ENCODE measurements around the gene SLIT1.

Gene SLIT1

DNA sequence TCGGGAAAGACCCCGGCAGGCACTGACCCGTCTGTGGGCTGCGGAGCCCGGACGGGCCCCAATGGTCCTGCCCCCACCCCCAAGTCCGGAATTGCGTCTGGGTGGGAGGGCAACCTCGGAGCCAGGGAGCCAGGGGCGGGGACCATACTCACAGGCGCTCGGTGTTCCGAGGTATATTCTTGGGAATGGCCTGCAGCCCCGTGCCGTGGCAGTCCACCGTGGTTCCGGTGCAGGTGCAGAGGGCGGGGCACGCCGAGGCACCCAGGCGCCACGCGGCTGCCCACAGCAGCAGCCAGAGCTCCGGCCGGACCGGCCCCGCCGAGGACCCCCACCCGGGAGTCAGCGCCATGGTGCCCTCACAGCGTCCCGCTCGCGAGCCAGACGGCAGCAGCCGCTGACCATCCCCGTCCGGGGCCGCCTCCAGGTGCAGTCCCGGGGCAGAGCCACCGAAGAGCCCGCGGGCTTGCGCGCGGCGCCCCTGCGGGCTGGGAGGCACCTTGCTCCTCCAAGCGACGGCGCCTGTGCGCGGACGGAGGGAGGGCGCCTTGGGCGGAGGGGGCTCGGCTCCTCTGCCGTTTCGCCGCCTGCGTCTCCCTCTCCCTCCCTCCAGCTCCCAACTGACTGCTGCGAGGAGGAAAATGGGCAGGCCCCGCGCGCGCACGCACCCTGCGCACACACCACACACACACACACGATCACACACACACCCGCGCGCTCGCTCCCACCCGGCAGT is at the start of gene SLIT1:
TSS of gene SLIT1 (minus strand) at position 634 of the 733 bp plus-strand sequence. CDS start at position 349, 285 bp downstream.
- no peak for DNase-seq (ENCODE audit: low read depth in 3 of 3)

DNA sequence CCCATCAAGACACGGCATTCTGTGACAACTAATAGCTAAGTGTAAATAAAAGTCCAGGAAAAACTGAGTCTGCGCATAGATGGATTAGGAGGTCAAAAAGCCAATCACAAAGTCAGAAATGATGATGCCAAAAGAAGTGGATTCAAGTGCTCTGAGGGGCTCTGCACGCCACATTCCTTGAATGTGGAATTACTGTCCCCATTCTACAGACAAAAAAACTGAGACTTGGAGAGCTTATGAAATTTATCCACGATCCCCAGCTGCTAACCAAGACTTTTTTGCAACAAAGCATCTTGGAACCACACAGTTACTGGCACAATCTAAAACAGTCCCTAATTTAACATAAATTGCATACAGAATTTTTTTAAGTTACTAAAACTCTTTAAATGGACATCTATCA is 49.6 kb upstream of the SLIT1 start:
- DNase-seq (ENCODE audit: low read depth in 3 of 3): no peak

DNA sequence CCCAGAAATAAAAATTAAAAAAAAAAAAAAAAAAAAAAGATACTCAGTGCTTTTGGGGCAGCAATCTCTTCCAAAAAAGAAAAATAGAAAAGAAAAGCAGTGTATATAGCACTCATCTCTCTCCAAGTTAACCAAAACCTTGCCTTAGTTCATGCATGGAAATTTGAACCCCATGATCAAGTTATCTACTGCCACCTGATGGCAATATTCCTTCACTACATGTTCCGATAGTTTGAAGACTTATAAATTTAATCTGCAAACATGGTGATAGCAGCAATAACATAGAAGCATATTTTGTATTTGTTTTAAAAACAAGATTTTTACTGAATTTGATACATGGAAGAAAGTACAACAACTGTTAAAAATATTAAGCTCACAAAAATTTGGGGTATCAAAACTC is 48.6 kb upstream of the SLIT1 start:
- DNase-seq (ENCODE audit: low read depth in 3 of 3): no peak

DNA sequence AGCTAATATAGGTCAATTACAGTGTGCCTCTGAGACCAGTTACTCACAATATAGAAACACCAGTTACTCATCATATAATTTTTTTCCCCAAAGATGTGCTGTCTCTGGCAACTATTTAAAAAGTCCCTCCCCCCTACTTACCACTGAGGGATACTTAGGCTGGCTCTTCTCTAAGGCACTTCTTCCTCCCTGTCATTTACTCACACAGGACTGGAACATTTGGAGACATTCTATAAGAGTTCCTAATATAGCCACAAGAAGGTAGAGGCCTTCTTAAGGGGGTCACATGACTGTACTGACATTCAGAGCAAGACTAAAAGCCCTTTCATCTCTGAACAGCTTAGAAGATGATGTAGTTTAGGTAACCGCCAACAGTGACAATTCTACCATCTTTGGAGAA is 44.4 kb upstream of the SLIT1 start:
- DNase-seq (ENCODE audit: low read depth in 3 of 3): no peak

DNA sequence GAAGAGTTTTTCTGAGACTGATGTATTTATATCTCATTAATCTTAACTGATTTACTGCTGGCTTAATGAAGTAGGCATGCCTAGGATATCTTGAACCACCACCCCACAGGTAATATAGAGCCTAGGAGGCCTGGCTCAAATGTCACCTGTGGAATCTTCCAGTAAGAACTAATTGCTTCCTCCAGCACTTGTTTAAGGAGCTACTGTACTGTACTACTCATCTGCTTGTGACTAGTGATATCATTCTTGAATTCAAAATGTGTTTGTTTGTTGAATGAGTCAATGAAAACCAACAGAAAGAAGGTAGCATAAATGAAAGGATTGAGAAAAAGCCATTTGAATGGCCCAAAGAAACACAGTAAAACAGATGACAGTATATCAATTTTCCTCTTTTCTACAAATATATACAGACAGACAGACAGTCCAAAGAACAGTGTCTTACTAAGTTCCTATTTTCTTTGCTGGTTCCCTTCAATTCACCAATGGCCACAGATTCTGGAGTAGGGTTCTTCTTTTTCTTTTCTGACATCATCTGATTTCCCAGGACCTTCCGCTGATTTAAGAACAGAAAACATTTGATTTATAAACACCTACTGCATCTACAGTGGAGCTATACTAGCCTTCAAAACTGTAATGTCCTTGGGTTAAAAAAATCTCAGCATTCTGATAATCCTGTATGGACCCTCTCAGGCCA is 43.7 kb upstream of the SLIT1 start:
- no peak for DNase-seq (ENCODE audit: low read depth in 3 of 3)

DNA sequence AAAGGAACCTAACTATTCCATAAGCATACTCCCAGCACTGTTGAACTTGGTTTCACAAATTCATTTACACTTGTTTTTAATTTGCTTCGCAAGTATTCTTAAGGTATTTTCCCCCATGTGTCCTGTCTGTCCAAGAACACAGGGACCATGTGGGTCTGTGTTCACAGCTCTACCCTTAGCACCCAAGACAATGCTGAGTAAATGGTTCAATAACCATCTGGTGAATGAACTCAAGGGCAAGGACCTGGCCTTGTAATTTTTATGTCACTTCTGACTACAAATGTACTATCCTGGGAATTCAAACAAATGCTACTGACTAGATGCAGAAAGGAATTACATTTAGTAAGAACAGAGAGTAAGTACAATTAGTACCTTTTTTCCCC is 43.0 kb upstream of the SLIT1 start:
- no peak for DNase-seq (ENCODE audit: low read depth in 3 of 3)

DNA sequence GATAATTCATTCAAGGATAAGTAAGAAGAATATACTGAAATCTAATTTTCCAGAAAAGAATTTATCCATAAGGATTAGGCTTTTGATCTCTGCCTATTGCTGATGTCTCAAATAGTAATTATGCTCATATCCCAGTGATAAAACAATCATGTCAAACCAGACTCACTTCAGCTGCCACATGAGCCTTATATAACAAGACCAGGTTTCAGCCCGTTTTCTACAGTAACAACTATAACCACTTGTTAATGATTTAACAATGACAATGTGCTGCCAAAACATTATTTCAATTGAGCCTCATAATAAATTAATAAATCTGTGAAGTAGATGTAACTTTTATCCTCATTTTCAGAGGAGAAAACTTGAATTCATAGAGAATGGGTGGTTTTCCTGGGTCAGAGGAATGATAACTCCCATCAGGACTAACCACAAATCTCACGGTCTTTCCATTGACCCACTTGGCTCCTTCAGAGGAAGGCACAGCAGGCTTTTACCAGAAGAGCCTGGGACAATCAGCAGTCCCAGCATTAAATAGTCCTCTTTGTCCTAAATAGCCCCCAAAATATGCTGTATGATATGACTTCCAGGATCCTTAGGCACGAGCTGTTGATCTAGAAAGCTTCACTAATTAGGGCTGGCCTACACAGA is 42.5 kb upstream of the SLIT1 start:
- DNase-seq (ENCODE audit: low read depth in 3 of 3): no peak

DNA sequence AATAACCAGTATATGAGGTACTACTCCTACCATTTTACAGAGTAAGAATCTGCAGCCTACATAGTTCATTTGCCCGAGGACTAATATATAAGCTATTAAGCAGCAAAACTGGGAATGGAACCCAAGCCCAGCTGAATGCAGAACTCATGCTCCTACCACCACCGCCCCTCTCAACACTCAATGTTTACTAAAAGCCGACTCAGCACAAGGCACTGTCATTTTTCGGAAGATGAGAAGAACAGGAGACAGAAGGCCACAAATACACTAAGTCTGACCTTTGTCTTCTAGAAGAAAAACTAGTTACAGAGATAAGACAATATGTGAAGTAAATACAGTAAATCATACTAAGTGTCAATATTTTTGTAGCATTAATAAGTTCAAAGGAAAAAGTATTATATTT is 40.6 kb upstream of the SLIT1 start:
- no peak for DNase-seq (ENCODE audit: low read depth in 3 of 3)

DNA sequence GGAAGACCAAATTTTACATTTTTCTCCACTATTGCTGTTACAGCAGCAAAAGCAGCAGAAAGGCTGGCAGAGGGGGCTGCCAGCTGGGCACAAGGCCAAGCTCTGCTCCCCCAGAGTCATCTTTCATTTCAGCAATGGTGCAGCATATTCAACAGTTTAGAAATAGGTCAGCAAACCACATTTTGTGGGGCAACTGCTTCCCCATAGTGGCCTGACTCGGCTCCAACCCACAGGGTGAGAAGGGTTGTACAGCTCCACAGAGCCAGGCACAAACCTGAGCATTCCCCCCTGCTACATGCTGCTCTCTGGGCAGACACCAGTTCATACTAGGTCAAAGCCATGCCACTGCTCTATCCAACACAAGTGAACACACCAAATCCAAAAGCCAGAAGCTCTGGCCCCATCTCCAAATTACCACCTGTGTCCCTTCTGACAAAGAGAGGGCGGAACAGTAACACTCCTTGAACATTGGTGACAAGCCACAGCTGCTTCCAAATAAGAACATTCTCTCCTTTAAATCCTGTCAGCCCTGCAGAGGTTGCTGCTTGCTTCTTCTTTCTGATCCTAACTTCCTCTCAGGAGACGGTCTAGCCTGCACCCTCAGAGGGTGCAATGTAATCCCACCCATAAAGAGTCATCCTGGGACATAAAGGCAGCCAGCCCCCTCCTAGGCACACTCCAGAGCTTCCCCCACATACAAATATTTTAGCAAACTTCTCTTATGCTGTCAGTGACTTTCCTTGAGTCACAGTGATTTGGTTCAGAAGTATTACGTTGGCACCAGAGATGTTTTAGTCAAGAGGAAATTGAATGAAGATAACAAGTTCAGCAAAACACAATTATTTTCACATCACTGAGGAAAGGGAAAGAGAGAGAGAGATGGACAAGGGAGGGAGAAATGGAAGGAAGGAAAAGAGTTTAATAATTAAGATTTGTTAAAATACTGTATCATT is 39.0 kb upstream of the SLIT1 start:
- DNase-seq (ENCODE audit: low read depth in 3 of 3): no peak

DNA sequence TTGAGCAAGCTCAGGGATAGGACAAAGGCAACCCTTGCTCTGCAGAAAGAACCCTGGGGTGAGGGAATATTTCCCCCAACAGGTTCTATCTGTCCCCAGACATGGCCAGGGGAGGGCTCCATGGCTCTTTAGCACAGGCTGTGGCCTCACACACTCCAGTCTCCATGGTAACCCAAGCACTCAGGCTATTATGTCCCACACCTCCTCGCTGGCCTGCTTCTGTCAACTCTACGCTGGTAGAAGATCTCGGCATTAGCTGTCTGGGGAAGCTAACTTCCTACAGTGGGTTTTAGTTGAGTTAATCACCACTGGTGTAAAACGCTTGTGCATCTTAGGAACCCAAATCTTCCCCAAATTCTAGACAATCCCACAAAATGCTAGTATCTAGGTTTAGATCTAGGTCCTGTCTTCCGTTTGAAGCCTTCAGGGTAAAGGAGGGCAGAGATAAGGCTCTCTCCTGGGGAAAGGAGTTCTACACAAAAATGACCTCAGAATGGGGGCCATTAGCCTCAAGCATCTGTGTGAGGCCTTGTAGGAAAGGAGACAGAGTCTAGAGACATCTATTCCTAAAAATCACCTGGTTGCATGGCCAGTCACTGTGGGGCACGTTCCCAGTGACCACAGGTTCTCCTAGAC is 36.7 kb upstream of the SLIT1 start:
- no peak for DNase-seq (ENCODE audit: low read depth in 3 of 3)

DNA sequence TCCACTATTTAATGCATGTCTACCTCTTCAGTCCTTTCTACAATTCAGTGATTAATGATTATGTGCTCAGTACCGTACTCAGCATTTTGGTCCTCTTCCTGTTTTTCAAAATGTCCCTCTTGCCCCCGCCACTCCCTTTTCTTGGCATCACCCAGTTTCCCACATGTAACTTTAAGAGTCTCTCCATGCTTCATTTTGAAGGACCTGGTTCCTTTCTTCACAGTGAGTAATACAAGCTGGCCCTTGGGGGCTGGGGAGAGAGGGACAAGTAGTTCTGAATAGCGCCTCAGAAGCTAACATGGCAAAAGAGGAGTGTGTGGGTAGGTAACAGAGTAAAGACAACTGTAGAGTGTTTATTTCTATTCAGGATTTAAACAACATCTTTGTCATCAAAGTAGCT is 34.6 kb upstream of the SLIT1 start:
- no peak for DNase-seq (ENCODE audit: low read depth in 3 of 3)

DNA sequence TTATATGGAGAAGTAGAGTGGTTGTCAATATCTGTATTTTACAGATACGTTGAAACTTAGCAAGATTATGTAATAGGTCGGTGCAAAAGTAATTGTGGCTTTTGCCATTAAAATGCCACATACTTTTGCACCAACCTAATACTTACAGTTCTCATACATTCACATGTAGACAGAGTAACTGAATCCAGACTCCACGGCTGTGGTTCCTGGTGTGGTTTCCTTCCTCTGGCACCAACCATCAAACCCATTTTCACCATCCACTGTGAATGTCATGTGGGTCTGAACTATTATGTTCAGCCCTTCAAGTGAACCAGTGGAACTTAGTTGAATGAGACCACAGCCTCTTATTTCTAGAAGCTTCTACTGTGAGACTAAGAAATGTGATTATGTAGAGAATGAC is 31.5 kb upstream of the SLIT1 start:
- DNase-seq (ENCODE audit: low read depth in 3 of 3): no peak

DNA sequence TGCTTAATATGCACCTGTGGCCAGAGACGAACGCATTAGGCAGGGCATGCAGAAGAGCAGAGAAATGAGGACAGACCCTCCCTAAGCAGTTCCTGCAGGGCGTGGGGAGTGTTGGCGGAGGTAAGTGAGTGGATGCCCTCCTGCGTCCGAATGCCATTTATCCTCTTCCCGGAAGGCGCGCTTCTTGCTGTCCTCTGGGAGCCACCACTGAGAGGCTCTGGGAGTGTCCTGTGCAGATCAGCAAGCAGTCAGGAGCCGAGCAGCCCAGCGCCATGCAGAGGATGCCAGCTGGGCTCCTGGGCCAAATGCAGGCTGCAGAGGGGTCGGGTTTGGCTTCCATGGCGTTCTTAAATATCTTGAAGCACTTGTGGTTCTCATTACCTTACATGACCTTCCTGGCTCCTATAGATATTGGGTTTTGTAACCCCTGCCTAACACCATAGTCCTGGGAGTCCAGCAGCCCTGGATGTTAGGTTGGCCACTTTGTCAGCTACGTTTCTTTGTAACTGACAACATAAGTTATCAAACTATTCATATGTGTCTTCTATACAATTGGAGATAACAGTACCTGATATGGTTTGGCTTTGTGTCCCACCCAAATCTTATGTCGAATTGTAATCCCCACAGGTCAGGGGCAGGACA is 30.0 kb upstream of the SLIT1 start:
- no peak for DNase-seq (ENCODE audit: low read depth in 3 of 3)

DNA sequence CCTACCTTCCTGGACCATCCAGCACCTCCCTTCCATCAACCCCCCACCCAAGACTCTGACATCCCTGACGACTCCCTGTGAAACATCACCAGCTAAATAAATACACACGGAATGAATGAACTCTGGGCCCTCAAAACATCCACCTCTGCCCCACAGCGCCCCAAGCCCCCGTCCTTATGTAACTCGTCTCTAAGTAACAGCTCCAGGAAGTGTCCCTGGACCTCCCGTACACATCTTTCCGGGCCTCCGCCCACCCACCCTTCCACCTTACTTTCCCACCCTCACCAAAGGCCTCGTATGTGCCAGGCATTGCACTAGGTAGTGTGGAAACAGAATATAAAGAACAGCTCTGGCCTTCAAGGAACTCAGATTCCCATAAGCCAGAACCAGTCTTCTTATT is 27.7 kb upstream of the SLIT1 start:
- DNase-seq (ENCODE audit: low read depth in 3 of 3): no peak

DNA sequence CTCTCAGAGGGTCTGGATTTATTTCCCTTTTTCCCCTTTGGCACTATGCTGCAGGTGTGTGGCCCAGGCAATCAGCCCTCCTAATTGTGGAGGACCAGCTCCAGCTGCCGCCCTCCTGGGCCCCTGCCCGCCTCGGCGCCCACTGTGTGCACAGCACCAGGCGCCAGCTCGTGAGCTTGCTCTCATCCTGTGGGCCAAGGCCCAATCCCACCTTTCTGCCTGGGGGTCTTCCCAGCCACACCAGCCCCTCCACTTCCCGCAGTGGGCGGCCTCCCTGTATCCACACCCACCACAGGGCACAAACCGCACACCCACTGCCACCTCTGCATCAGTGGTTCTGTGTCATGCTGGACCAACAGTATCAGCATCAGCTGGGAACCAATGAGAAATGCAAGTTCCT is 25.5 kb upstream of the SLIT1 start:
- DNase-seq (ENCODE audit: low read depth in 3 of 3): no peak

DNA sequence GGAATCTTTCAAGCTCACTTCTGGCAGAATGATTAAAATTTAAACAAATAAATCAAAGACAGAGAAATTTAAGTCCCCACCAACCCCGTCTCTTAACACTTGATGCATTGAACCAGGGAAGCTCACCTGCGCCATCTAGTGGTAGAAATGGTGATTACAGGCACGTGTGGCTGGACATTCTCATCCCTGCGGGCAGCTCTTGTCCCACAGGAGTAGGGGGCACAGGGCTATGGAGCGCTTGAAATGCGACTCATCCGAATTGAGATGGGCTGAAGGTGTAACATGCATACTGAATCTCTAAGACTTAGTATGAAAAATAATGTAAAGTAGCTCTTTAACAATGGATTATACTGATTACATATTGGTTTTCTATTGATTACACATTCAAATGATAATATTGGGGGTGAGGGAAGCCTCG is 24.8 kb upstream of the SLIT1 start:
- peak in 2 of 3 donors; percentile 58 to 60 for DNase-seq (ENCODE audit: low read depth in 3 of 3)

DNA sequence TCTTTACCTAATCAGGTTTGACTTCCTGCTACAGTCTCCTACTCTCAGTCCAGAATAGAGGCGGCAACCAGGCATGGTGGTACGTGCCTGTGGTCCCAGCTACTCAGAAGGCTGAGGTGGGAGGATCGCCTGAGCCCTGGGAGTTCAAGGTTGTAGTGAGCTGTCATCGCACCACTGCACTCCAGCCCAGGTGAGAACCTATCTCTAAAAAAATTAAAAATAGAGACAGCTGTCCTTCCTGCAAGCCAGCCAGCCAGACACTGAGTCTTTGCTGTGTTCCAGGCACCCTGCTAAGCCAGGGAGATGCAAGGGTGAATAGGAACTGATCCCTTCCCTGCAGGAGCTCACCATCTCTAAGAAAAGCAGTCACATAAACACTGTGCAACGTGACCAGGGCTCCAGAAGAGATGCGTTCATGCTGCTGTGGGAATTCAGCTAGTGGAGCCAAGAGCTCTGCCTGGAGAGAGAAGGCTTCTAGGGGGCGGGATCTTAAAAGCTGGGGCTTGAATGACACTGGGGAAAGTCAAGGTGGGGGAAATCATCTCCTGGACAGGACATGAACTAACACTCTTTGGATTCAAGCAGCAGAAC is 22.1 kb upstream of the SLIT1 start:
- DNase-seq (ENCODE audit: low read depth in 3 of 3): no peak

DNA sequence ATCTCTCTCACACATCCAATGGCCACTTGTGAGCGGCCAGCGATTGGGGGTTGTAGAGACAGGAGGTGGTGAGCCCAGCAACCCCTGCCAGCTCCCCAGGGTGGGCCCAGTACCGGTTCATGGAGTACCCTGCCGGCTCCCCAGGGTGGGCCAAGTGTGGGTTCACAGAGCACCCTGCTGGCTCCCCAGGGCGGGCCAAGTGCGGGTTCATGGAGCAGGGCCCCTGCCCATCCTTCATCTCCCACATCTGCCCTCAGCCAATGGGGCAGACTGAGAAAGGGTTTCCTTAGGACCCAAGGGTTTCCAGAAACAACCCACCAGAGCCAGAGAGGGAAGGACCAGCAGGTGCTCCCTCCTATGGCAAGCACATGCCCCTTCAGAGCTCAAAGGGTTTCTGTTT is 21.4 kb upstream of the SLIT1 start:
- DNase-seq (ENCODE audit: low read depth in 3 of 3): no peak

DNA sequence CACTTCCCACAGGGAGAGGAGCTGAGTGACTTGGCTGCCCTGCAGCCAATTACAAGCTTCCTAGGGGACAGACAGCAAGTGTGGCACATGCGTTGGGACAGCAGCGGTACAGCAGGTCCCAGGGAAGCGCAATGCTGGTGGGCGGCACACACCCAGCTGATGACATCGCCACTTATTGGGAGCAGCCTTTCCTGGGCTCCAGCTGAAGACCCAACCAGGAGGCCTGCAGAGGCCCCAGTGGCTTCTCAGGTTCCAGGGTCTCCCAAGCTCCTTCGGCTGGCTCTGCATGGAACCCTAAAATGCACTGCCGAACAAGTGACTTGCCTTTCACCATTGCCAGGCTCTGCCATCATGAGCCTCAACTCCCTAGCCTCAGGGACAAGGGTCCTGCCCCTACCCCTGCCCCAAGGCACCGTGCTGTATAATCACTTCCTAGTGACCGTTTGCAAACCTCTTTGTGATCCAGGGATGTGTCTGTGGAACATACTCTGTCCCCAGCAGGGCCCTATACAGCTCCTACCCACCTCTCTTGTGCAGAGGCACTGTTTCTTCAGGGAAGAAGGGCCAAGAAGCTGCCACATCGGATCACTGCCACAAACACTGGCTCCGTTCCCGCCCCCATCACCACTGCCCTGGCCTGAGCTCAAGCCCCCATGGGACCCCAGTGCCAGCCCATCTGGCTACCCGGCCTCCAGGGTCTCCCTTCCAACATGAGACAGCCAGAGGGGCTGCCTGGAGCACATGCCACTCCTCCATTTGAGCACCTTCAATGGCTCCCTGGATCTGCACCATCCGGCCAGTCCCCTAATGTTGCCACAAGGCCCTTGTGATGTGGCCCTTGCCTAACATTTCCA is 19.3 kb upstream of the SLIT1 start:
- DNase-seq (ENCODE audit: low read depth in 3 of 3): no peak

DNA sequence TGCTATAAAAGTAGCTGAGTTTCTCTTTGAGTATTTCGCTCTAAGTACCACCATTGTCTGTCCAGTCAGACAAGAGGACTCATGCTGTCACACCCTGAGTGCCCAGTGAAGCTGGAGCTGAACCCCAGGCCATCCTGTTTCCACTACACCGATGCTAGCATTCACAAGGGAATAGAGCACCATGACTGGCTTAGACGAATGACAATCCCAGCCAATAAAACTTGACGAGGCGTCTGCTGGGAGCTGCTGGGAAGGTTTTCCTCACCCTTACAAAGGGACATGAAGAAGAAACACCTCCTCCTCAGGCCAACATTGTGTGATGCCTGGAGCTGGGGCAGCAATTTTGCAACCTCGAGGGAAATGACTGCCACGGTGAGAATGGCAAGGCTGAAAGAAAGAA is 17.5 kb upstream of the SLIT1 start:
- no peak for DNase-seq (ENCODE audit: low read depth in 3 of 3)
